ENCODE results near the gene ZNF385A.

The ZNF385A gene

DNA sequence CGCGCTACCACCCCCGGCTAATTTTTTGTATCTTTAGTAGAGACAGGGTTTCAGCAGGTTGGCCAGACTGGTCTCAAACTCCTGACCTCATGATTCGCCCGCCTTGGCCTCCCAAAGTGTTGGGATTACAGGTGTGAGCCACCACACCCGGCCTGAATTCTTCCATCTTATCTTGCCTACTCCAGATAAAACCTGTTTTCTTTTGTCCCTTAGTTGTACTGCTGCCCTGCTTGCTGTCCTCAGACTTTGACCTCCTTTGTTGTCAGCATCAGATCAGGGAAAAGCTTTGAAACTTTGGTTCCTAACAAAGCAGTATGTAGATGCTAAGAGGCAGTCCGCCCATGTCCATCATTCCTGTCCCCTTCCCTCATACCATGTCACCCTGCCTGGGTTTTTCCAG, 43.7 kb downstream of the ZNF385A start:
- Histone ChIP-seq H3K36me3 (ENCODE audit: insufficient read depth, low read length) (peaks cover 45% of the 10 kb centered on the region), H3K4me3 (ENCODE audit: low read depth, low read length, poor library complexity, severe bottlenecking) (no peak overlapping the region), H3K79me2 (ENCODE audit: insufficient read depth, low read length) (no peaks in the 10 kb centered on the region), H3F3A (ENCODE audit: insufficient read depth, low read length) (no peaks in the 10 kb centered on the region), H3K27ac (ENCODE audit: low read depth, low read length, poor library complexity, severe bottlenecking) (no peak overlapping the region), H4K20me1 (ENCODE audit: insufficient read depth, low read length) (no peaks in the 10 kb centered on the region), H3K9ac (ENCODE audit: low read length) (no peak overlapping the region), H3K9me3 (ENCODE audit: low read length) (no peaks in the 10 kb centered on the region), H3K9me2 (ENCODE audit: low read depth, low read length) (no peaks in the 10 kb centered on the region), H2AFZ (ENCODE audit: low read length) (no peak overlapping the region), H3K27me3 (ENCODE audit: insufficient read depth, low read length) (no peaks in the 10 kb centered on the region), H3K4me2 (ENCODE audit: low read length) (no peak overlapping the region), H3K4me1 (ENCODE audit: insufficient read depth, low read length, severe bottlenecking) (peaks cover 6% of the 10 kb centered on the region)
- TF ChIP-seq, protein P1, sequence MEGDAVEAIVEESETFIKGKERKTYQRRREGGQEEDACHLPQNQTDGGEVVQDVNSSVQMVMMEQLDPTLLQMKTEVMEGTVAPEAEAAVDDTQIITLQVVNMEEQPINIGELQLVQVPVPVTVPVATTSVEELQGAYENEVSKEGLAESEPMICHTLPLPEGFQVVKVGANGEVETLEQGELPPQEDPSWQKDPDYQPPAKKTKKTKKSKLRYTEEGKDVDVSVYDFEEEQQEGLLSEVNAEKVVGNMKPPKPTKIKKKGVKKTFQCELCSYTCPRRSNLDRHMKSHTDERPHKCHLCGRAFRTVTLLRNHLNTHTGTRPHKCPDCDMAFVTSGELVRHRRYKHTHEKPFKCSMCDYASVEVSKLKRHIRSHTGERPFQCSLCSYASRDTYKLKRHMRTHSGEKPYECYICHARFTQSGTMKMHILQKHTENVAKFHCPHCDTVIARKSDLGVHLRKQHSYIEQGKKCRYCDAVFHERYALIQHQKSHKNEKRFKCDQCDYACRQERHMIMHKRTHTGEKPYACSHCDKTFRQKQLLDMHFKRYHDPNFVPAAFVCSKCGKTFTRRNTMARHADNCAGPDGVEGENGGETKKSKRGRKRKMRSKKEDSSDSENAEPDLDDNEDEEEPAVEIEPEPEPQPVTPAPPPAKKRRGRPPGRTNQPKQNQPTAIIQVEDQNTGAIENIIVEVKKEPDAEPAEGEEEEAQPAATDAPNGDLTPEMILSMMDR (IDR thresholded peaks at IDR 0.05; ENCODE audit: low read length), result no peak
- TF ChIP-seq EZH2 (IDR thresholded peaks at IDR 0.05; ENCODE audit: borderline replicate concordance, low read length), result no peak

- TF ChIP-seq, protein P1 (IDR thresholded peaks at IDR 0.05; ENCODE audit: low read length), result no peak
- no peak for TF ChIP-seq EZH2 (IDR thresholded peaks at IDR 0.05; ENCODE audit: borderline replicate concordance, low read length)
- Histone ChIP-seq H3K36me3 (ENCODE audit: insufficient read depth, low read length) (peaks cover 30% of the 10 kb centered on the region), H3K4me2 (ENCODE audit: low read length) (no peak overlapping the region), H4K20me1 (ENCODE audit: insufficient read depth, low read length) (no peaks in the 10 kb centered on the region), H3K79me2 (ENCODE audit: insufficient read depth, low read length) (no peaks in the 10 kb centered on the region), H2AFZ (ENCODE audit: low read length) (no peak overlapping the region), H3K9me3 (ENCODE audit: low read length) (no peaks in the 10 kb centered on the region), H3K27me3 (ENCODE audit: insufficient read depth, low read length) (no peaks in the 10 kb centered on the region), H3K27ac (ENCODE audit: low read depth, low read length, poor library complexity, severe bottlenecking) (no peak overlapping the region), H3K4me3 (ENCODE audit: low read depth, low read length, poor library complexity, severe bottlenecking) (no peak overlapping the region), H3K9ac (ENCODE audit: low read length) (no peak overlapping the region), H3F3A (ENCODE audit: insufficient read depth, low read length) (no peaks in the 10 kb centered on the region), H3K9me2 (ENCODE audit: low read depth, low read length) (no peaks in the 10 kb centered on the region), H3K4me1 (ENCODE audit: insufficient read depth, low read length, severe bottlenecking) (peaks cover 15% of the 10 kb centered on the region)
Observed at GRCh38 chr12:54338698-54339296, 45.7 kb downstream of the ZNF385A start.

- no peaks in the 10 kb centered on the region for H3K79me2 ChIP-seq (ENCODE audit: insufficient read depth, low read length)
- H3K9me2 ChIP-seq (ENCODE audit: low read depth, low read length), result no peaks in the 10 kb centered on the region
- no peak overlapping the region for H3K9ac ChIP-seq (ENCODE audit: low read length)
- H3K9me3 ChIP-seq (ENCODE audit: low read length), result no peaks in the 10 kb centered on the region
- no peaks in the 10 kb centered on the region for H4K20me1 ChIP-seq (ENCODE audit: insufficient read depth, low read length)
- peaks cover 15% of the 10 kb centered on the region for H3K4me1 ChIP-seq (ENCODE audit: insufficient read depth, low read length, severe bottlenecking)
- no peak overlapping the region for H3K27ac ChIP-seq (ENCODE audit: low read depth, low read length, poor library complexity, severe bottlenecking)
- no peaks in the 10 kb centered on the region for H3F3A ChIP-seq (ENCODE audit: insufficient read depth, low read length)
- no peak overlapping the region for H3K4me3 ChIP-seq (ENCODE audit: low read depth, low read length, poor library complexity, severe bottlenecking)
- no peaks in the 10 kb centered on the region for H3K27me3 ChIP-seq (ENCODE audit: insufficient read depth, low read length)
- H2AFZ ChIP-seq (ENCODE audit: low read length), result no peak overlapping the region
- H3K36me3 ChIP-seq (ENCODE audit: insufficient read depth, low read length), result peaks cover 22% of the 10 kb centered on the region
- TF ChIP-seq EZH2 (IDR thresholded peaks at IDR 0.05; ENCODE audit: borderline replicate concordance, low read length), result no peak
- TF ChIP-seq, protein P1 (IDR thresholded peaks at IDR 0.05; ENCODE audit: low read length), result no peak
- no peak overlapping the region for H3K4me2 ChIP-seq (ENCODE audit: low read length)
Observed at GRCh38 chr12:54337854-54338650, 46.5 kb downstream of the ZNF385A start.
